Panc1 (cell line): Measurements from ENCODE around the gene PRODH2.

ENCODE experiments used
- CTCF ChIP-seq: fragments of 450-650 bp; IDR thresholded peaks from 2 replicates; pipeline ENCODE4 v1.5.1; 2017; ENCODE audit warnings: mild to moderate bottlenecking
- POLR2AphosphoS5 ChIP-seq: IDR thresholded peaks from 2 replicates; pipeline ENCODE4 v1.6.1; 2012; ENCODE audit warnings: mild to moderate bottlenecking, low read depth, low read length, moderate library complexity
- SIN3A ChIP-seq: IDR thresholded peaks from 2 replicates; pipeline ENCODE4 v1.6.1; 2012; ENCODE audit warnings: low read depth, mild to moderate bottlenecking, low read length, moderate library complexity, borderline replicate concordance; ENCODE audit not compliant: insufficient read depth
- TCF7L2 ChIP-seq: IDR thresholded peaks from 2 replicates; pipeline ENCODE4 v1.6.1; 2011; ENCODE audit warnings: mild to moderate bottlenecking, low read depth, low read length, inconsistent platforms

GRCh38 chr19:35754370-35755130 lies 58.1 kb downstream of the PRODH2 start:
- TF ChIP-seq CTCF (no peak), SIN3A (no peak), POLR2AphosphoS5 (no peak), TCF7L2 (no peak)
